ENCODE data around the gene GALK1. TPM values are rescaled to one million over a fixed set of nuclear protein-coding genes. Genes with fewer than 3 reads are reported as not detected.

Gene GALK1
- total RNA-seq, 1 experiment from 2014 or later: 36.7 TPM

GRCh38 chr17:75774991-75775668 lies 10.1 kb upstream of the GALK1 start:
- Mint-ChIP-seq H3K27me3 (ENCODE audit: low read depth) (peaks cover 2% of the 10 kb centered on the region; the same call in 1 of the 2 replicates), H3K27ac (peak overlapping the region in 2 of 3 experiments; percentile 10 to 37; a peak in 3 of 7 replicates), H3K9me3 (peaks cover 2 to 3% of the 10 kb centered on the region in 2 experiments; a peak in 3 of 5 replicates), H3K36me3 (ENCODE audit: insufficient read depth in 1 of 3, low read depth in 3 of 3) (peaks cover 21 to 34% (median 33%) of the 10 kb centered on the region in 3 experiments), H3K4me1 (peaks cover 31 to 41% of the 10 kb centered on the region in 2 experiments), H3K4me3 (no peak overlapping the region; a peak in 1 of 5 replicates)
- Histone ChIP-seq H3K14ac (ENCODE audit: insufficient read depth, low read length) (no peak overlapping the region), H4K5ac (ENCODE audit: insufficient read length, low read depth, low read length) (no peak overlapping the region), H4K91ac (ENCODE audit: insufficient read length, low read depth, low read length) (no peak overlapping the region), H3K23ac (ENCODE audit: insufficient read length, low read depth, low read length) (no peak overlapping the region), H2BK5ac (ENCODE audit: insufficient read length, low read length) (no peak overlapping the region), H2AFZ (ENCODE audit: low read length) (no peak overlapping the region), H3K9me3 (ENCODE audit: control insufficient read depth, low read depth, low read length) (no peaks in the 10 kb centered on the region), H3K4me2 (ENCODE audit: insufficient read depth, insufficient read length, low read length) (no peak overlapping the region), H3K18ac (ENCODE audit: insufficient read length, low read depth, low read length) (no peak overlapping the region), H2BK12ac (ENCODE audit: insufficient read length, low read depth, low read length) (no peak overlapping the region), H3K56ac (ENCODE audit: insufficient read length, low read depth, low read length) (no peak overlapping the region), H2BK120ac (ENCODE audit: low read depth, low read length, poor library complexity, severe bottlenecking) (no peak overlapping the region), H3K79me1 (ENCODE audit: insufficient read depth, low read depth, low read length, poor library complexity, severe bottlenecking) (no peaks in the 10 kb centered on the region), H3K23me2 (ENCODE audit: insufficient read length, low read depth, low read length, poor library complexity, severe bottlenecking) (no peaks in the 10 kb centered on the region), H4K20me1 (ENCODE audit: control insufficient read depth, insufficient read depth, insufficient read length) (no peaks in the 10 kb centered on the region), H2BK15ac (ENCODE audit: low read depth, low read length) (no peak overlapping the region), H3K9ac (ENCODE audit: extremely low read depth, insufficient read length, low read length) (no peak overlapping the region), H3T11ph (ENCODE audit: low read length) (no peak overlapping the region), H3K4me1 (ENCODE audit: insufficient read depth, low read length) (no peaks in the 10 kb centered on the region), H3K4ac (ENCODE audit: low read depth, low read length) (no peak overlapping the region), H2AK5ac (ENCODE audit: insufficient read length, low read length) (no peak overlapping the region), H3K27ac (ENCODE audit: insufficient read length, low read depth, low read length) (no peak overlapping the region), H4K8ac (replicated peaks; ENCODE audit: insufficient read length, low read depth, low read length) (no peak overlapping the region), H3K27me3 (ENCODE audit: insufficient read depth, low read length) (no peaks in the 10 kb centered on the region), H2BK20ac (ENCODE audit: low read depth, low read length, poor library complexity, severe bottlenecking) (no peak overlapping the region), H3K79me2 (ENCODE audit: insufficient read depth, low read length) (peaks cover 3% of the 10 kb centered on the region; the same call in 1 of the 2 replicates)
- TF ChIP-seq CTCF (conservative IDR thresholded peaks at IDR 0.05): no peak; the same call in 2 of the 3 replicates
- DNase-seq: peak; percentile 82
- whole genome bisulfite sequencing (ENCODE audit: extremely low coverage, insufficient read length, low lambda C conversion rate): no CpG with 5 or more reads among the region's 6 CpGs
